Esophagus muscularis mucosa (tissue), 3 donors: Measurements from ENCODE around the gene FAM180B.

Experiments used
- POLR2AphosphoS5 ChIP-seq, 2 donors: sonication (generic); formaldehyde crosslinking; IDR thresholded peaks; one replicate each; pipeline ENCODE4 v1.6.1; 2017; ENCODE audit warnings: antibody characterized with exemption in 2 of 2
- TF ChIP-seq, protein P1 (sequence below), 3 experiments: fragments of 200-600 bp in 2 of 3; fragments of 450-650 bp in 1 of 3; sonication (generic) in 2 of 3; IDR thresholded peaks; one replicate each; pipeline ENCODE4 v1.5.1; 2017 to 2019; ENCODE audit warnings: antibody characterized with exemption in 3 of 3, mild to moderate bottlenecking in 2 of 3, moderate library complexity in 1 of 3

DNA sequence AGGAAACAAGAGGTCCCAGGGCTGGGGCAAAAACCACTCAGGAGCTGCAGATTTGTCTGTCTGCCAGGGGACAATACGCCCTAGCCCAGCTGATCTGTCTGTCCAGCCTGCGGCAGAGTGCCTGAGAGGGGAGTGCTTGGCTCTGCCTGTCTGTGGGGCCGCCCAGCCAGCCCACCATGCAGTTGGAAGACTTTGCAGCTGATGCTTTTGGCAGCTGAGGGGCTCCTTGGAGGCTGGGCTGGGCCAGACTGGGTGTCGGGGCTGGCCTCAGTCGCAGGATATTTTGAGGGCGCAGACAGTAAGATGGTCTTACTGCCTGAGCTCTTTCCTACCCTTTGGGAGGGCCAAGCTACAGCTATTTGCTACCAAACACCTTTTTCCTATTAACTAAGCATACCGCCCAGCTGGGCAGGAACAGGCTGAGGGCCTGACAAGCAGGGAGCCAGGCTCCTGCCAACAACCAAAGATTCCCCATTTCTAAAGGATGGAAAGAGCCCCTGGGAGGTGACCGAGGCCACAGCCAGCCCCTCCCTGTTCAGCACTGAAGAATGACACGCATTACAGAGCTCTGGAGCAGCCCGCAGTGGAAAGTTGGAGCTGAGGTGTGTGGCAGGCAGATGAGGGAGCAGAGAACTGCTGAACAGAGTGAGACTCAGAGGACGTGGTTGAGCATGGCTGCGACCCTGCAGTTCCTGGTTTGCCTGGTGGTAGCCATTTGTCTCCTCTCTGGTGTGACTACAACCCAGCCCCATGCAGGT, at the start of gene FAM180B:
- TF ChIP-seq, protein P1, sequence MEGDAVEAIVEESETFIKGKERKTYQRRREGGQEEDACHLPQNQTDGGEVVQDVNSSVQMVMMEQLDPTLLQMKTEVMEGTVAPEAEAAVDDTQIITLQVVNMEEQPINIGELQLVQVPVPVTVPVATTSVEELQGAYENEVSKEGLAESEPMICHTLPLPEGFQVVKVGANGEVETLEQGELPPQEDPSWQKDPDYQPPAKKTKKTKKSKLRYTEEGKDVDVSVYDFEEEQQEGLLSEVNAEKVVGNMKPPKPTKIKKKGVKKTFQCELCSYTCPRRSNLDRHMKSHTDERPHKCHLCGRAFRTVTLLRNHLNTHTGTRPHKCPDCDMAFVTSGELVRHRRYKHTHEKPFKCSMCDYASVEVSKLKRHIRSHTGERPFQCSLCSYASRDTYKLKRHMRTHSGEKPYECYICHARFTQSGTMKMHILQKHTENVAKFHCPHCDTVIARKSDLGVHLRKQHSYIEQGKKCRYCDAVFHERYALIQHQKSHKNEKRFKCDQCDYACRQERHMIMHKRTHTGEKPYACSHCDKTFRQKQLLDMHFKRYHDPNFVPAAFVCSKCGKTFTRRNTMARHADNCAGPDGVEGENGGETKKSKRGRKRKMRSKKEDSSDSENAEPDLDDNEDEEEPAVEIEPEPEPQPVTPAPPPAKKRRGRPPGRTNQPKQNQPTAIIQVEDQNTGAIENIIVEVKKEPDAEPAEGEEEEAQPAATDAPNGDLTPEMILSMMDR (IDR thresholded peaks at IDR 0.05): no peak
- no peak for TF ChIP-seq POLR2AphosphoS5 (IDR thresholded peaks at IDR 0.05)
